ENCODE results near the gene NTRK3. TPM values are rescaled to one million over a fixed set of nuclear protein-coding genes. Genes with fewer than 3 reads are reported as not detected.

Gene NTRK3
- total RNA-seq, 4 donors from 2014 or later = 0.94 to 3.2 (median 1.8) TPM

- intact Hi-C loops (cut with DNase I) = no loop called here
Observed at GRCh38 chr15:88241060-88241459, 15.5 kb downstream of the NTRK3 start.

GRCh38 chr15:88239594-88239993 lies 16.9 kb downstream of the NTRK3 start:
- DNase-seq = no peak
- Histone ChIP-seq H3K36me3 (no peaks in the 10 kb centered on the region), H3K27me3 (no peaks in the 10 kb centered on the region), H3K4me1 (no peaks in the 10 kb centered on the region), H3K4me3 (replicated peaks in 1 of 3) (no peak overlapping the region), H3K9me3 (no peaks in the 10 kb centered on the region), H3K27ac (no peak overlapping the region)
- intact Hi-C loops (cut with DNase I) = no loop called here
- WGBS, 2 donors = 77 to 94% methylated on average over 7 to 9 of the region's 9 CpGs
- TF ChIP-seq CTCF (IDR thresholded peaks at IDR 0.05) (no peak), POLR2A (IDR thresholded peaks at IDR 0.05) (no peak)

More at GRCh38 chr15:88241060-88241459, 15.5 kb downstream of the NTRK3 start:
- WGBS, 2 donors = 69 to 72% methylated on average over 2 to 5 of the region's 5 CpGs
- no peak overlapping the region for H3K27ac ChIP-seq
- DNase-seq = no peak
- H3K27me3 ChIP-seq = no peaks in the 10 kb centered on the region
- no peaks in the 10 kb centered on the region for H3K4me1 ChIP-seq
- no peaks in the 10 kb centered on the region for H3K36me3 ChIP-seq
- no peak overlapping the region for H3K4me3 ChIP-seq (replicated peaks in 1 of 3)
- TF ChIP-seq POLR2A (IDR thresholded peaks at IDR 0.05) = no peak
- TF ChIP-seq CTCF (IDR thresholded peaks at IDR 0.05) = no peak
- no peaks in the 10 kb centered on the region for H3K9me3 ChIP-seq

- no peaks in the 10 kb centered on the region for H3K9me3 ChIP-seq
- H3K27me3 ChIP-seq = no peaks in the 10 kb centered on the region
- DNase-seq = no peak
- WGBS, 2 donors = 79 to 84% methylated on average over 8 of the region's 8 CpGs
- H3K27ac ChIP-seq = no peak overlapping the region
- H3K4me3 ChIP-seq (replicated peaks in 1 of 3) = no peak overlapping the region
- H3K36me3 ChIP-seq = no peaks in the 10 kb centered on the region
- intact Hi-C loops (cut with DNase I) = no loop called here
- H3K4me1 ChIP-seq = no peaks in the 10 kb centered on the region
- TF ChIP-seq CTCF (IDR thresholded peaks at IDR 0.05) = no peak
- no peak for TF ChIP-seq POLR2A (IDR thresholded peaks at IDR 0.05)
Observed at GRCh38 chr15:88238618-88239430, 17.7 kb downstream of the NTRK3 start.

GRCh38 chr15:88234711-88235110 lies 21.8 kb downstream of the NTRK3 start:
- no peaks in the 10 kb centered on the region for H3K9me3 ChIP-seq
- no peak overlapping the region for H3K4me3 ChIP-seq (replicated peaks in 1 of 3)
- intact Hi-C loops (cut with DNase I) = no loop called here
- no peaks in the 10 kb centered on the region for H3K4me1 ChIP-seq
- no peak for DNase-seq
- H3K27me3 ChIP-seq = no peaks in the 10 kb centered on the region
- H3K36me3 ChIP-seq = no peaks in the 10 kb centered on the region
- 86 to 91% methylated on average over 8 of the region's 8 CpGs for WGBS, 2 donors
- TF ChIP-seq POLR2A (IDR thresholded peaks at IDR 0.05) (no peak), CTCF (IDR thresholded peaks at IDR 0.05) (no peak)
- H3K27ac ChIP-seq = no peak overlapping the region

GRCh38 chr15:88233921-88234320 lies 22.6 kb downstream of the NTRK3 start:
- H3K27me3 ChIP-seq = no peaks in the 10 kb centered on the region
- no peak for DNase-seq
- 90 to 94% methylated on average over 9 of the region's 9 CpGs for WGBS, 2 donors

More at GRCh38 chr15:88233921-88234320, 22.6 kb downstream of the NTRK3 start:
- Histone ChIP-seq H3K9me3 (no peaks in the 10 kb centered on the region), H3K4me1 (no peaks in the 10 kb centered on the region), H3K4me3 (replicated peaks in 1 of 3) (no peak overlapping the region), H3K36me3 (no peaks in the 10 kb centered on the region), H3K27ac (no peak overlapping the region)
- intact Hi-C loops (cut with DNase I) = no loop called here
- TF ChIP-seq CTCF (IDR thresholded peaks at IDR 0.05) (no peak), POLR2A (IDR thresholded peaks at IDR 0.05) (no peak)

All from thyroid gland (tissue), 4 donors.